Prostate gland (tissue), 2 donors: ENCODE measurements around the gene SH3BP1. TPM values are rescaled to one million over a fixed set of nuclear protein-coding genes. Genes with fewer than 3 reads are reported as not detected.

Experiments used
- DNase-seq: peaks from one replicate; pipeline ENCODE4 v3.0.0-alpha.2; 2019; ENCODE audit warnings: low spot score
- H3K27ac ChIP-seq, 2 donors: fragments of 200-600 bp; sonication (generic); 2 replicates each; pipeline ENCODE4 v1.5.1; 2017 to 2019
- H3K27me3 ChIP-seq: fragments of 200-600 bp; sonication (generic); replicated peaks from 2 replicates; pipeline ENCODE4 v1.5.1; 2019; ENCODE audit not compliant: insufficient read depth
- H3K36me3 ChIP-seq, 2 donors: fragments of 200-600 bp; sonication (generic); 1 replicate in 1 of 2; 2 replicates in 1 of 2; pipeline versions ENCODE4 v1.5.1 to v1.8.1; 2017 to 2019
- H3K4me1 ChIP-seq: fragments of 200-600 bp; sonication (generic); replicated peaks from 2 replicates; pipeline ENCODE4 v1.5.1; 2019
- H3K4me3 ChIP-seq, 2 donors: fragments of 200-600 bp; sonication (generic); 2 replicates each; pipeline ENCODE4 v1.5.1; 2017 to 2019
- H3K9me3 ChIP-seq: fragments of 200-600 bp; sonication (generic); 2 replicates; pipeline ENCODE4 v1.5.1; 2017
- POLR2A ChIP-seq: fragments of 450-650 bp; IDR thresholded peaks from one replicate; pipeline ENCODE4 v1.6.1; 2016; ENCODE audit warnings: antibody characterized with exemption, mild to moderate bottlenecking
- POLR2AphosphoS5 ChIP-seq: sonication (generic); formaldehyde crosslinking; IDR thresholded peaks from one replicate; pipeline ENCODE4 v1.6.1; 2017; ENCODE audit warnings: antibody characterized with exemption
- WGBS: methylation state at CpG from one replicate; pipeline ENCODE4 v1.1.5; 2018; 5-methylcytosine and 5-hydroxymethylcytosine counted together
- intact Hi-C: fragments of 100-400 bp; cut with DNase I; formaldehyde crosslinking; loops from one replicate; pipeline ENCODE4 v1.14.2; 2022
- total RNA-seq, 2 donors: library from RNA; depleted of rRNA; stranded (reverse); fragments of >200 nt; gene quantifications; one replicate each; pipeline ENCODE4 v1.1.0, GENCODE V29; 2016
- TF ChIP-seq, protein P1 (sequence below), 4 experiments: fragments of 200-600 bp in 2 of 4; fragments of 450-650 bp in 2 of 4; sonication (generic) in 2 of 4; IDR thresholded peaks; 1 replicate in 3 of 4; 2 replicates in 1 of 4; pipeline ENCODE4 v1.5.1; 2016 to 2019; ENCODE audit warnings: antibody characterized with exemption in 4 of 4, mild to moderate bottlenecking in 2 of 4, moderate library complexity in 2 of 4

Gene SH3BP1
- total RNA-seq, 2 donors from 2014 or later, result 10.9 to 12.0 TPM

DNA sequence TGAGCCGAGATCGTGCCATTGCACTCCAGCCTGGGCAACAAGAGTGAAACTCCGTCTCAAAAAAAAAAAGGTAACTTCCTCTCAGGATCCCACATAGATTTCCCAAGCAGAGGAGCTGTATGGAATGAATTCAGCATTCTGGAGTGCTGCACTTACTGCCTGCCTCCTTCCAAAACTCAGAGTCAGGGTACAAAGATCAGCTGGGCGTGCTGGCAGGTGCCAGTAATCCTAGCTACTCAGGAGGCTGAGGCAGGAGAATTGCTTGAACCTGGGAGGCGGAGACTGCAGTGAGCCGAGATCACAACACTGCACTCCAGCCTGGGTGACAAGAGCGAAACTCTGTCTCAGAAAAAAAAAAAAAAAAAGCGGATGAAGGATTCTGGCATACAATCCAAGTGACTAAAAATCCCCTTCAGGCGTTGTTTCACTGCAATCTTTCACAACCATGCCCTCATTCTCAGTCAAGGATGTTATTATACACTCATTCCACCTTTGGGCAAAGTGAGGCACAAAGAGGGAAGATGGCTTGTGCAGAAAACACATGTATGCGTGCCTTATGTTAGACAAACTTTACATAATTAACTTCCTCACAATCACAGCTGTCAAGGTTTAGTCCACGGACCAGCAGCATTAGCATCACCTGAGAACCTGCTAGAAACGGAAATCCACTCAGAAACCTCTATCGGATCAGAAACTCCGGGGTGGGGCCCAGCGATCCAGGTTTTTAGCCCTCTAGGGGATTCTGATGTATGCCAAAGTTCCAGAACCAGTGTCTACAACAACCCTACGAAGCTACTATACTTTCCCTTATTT is 45.5 kb downstream of the SH3BP1 start:
- H3K4me1 ChIP-seq, result peaks cover 5% of the 10 kb centered on the region
- no peak overlapping the region for H3K27ac ChIP-seq
- no peak overlapping the region for H3K4me3 ChIP-seq
- no peaks in the 10 kb centered on the region for H3K27me3 ChIP-seq
- intact Hi-C loops, result no loop called here
- 79% methylated on average over 16 of the region's 16 CpGs for WGBS
- no peaks in the 10 kb centered on the region for H3K9me3 ChIP-seq
- no peak for DNase-seq
- TF ChIP-seq, protein P1, sequence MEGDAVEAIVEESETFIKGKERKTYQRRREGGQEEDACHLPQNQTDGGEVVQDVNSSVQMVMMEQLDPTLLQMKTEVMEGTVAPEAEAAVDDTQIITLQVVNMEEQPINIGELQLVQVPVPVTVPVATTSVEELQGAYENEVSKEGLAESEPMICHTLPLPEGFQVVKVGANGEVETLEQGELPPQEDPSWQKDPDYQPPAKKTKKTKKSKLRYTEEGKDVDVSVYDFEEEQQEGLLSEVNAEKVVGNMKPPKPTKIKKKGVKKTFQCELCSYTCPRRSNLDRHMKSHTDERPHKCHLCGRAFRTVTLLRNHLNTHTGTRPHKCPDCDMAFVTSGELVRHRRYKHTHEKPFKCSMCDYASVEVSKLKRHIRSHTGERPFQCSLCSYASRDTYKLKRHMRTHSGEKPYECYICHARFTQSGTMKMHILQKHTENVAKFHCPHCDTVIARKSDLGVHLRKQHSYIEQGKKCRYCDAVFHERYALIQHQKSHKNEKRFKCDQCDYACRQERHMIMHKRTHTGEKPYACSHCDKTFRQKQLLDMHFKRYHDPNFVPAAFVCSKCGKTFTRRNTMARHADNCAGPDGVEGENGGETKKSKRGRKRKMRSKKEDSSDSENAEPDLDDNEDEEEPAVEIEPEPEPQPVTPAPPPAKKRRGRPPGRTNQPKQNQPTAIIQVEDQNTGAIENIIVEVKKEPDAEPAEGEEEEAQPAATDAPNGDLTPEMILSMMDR (IDR thresholded peaks at IDR 0.05), result no peak
- no peak for TF ChIP-seq POLR2AphosphoS5
- H3K36me3 ChIP-seq, result peaks cover 0 to 3% of the 10 kb centered on the region in 2 donors

DNA sequence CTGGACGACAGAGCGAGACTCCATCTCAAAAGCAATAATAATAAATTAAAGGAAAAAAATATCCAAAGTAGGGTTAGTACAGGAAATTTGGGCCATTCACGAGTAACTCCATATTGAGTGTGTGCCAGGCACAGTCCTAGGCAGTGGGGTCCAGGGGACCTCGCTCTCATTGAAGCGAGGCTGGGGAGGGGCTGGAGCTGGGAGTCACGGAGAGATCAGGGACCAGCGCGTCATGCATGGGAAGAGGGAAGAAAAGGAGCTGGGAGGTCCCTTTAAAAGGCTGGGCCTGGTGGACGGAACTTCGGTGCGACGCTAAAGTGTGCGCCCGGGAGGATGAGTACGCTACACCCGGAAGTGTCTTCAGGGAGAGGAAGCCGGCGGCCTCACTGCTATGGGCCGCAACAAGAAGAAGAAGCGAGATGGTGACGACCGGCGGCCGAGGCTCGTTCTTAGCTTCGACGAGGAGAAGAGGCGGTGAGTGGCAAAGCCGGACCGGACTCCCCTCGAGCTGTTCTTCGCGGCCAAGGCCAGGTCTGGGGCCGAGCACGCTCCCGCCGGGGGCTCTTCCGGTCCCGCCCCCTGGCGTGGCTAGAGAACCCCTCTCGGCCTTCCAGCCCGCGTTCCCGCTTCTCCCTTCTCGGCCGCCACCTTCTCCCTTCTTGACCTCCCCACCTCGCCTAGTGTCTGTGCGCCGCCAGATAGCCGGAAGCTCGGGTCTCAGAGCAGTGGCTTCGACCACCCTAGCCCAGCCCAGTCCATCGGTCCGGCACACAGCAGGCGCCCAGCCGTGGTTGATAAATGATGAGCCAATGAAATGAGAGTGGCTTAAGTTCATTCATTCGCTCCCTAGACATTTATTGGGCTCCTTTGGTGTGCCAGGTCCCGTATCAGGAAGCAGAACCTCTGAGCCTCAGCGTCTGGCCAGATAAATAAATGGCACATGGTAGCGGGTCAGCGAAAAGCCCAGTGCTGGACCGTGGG is 46.8 kb downstream of the SH3BP1 start, which contains the start of gene NOL12:
Gene NOL12, plus strand, starts transcription at position 342 of the 981 bp plus-strand sequence. Its CDS starts 50 bp downstream, at position 392.
- intact Hi-C loops, result no loop called here
- no peaks in the 10 kb centered on the region for H3K27me3 ChIP-seq
- DNase-seq, result peak; percentile 70
- H3K9me3 ChIP-seq, result no peaks in the 10 kb centered on the region
- TF ChIP-seq POLR2AphosphoS5, result peak; percentile 91
- TF ChIP-seq, protein P1 (IDR thresholded peaks at IDR 0.05), result peak in 3 of 4 experiments; percentile 10 to 28 (median 12)
- peak; percentile 39 for TF ChIP-seq POLR2A
- H3K36me3 ChIP-seq, result peaks cover 8 to 9% of the 10 kb centered on the region in 2 donors
- H3K27ac ChIP-seq, result peak within 1 kb of the TSS; percentile 80 to 83
- H3K4me3 ChIP-seq, result peak within 1 kb of the TSS; percentile 70 to 86
- peaks cover 5% of the 10 kb centered on the region for H3K4me1 ChIP-seq
- WGBS, result 2% methylated on average over 62 of the region's 62 CpGs

DNA sequence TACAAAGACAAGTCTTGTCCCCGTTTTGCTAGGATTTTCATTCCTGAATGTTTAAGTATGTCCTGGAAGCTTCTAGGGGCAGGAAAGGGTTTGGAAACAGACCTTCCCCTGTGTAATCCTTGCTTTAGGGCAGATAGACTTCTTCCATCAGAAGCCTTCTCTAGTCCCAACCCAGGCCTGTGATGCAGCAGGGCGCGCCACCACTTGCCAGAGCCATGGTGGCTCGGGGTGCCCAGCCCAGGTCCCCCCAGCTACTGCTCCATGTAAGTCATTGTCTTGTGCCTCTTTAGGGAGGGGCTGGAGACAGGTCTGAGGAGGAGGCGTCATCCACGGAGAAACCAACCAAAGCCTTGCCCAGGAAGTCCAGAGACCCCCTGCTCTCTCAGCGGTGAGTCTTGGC is 50.9 kb downstream of the SH3BP1 start:
- Histone ChIP-seq H3K9me3 (no peaks in the 10 kb centered on the region), H3K36me3 (peaks cover 10 to 14% of the 10 kb centered on the region in 2 donors), H3K4me3 (no peak overlapping the region), H3K27me3 (no peaks in the 10 kb centered on the region), H3K4me1 (peaks cover 5% of the 10 kb centered on the region), H3K27ac (no peak overlapping the region)
- TF ChIP-seq, protein P1 (IDR thresholded peaks at IDR 0.05), result no peak
- TF ChIP-seq POLR2A, result no peak
- TF ChIP-seq POLR2AphosphoS5, result no peak
- WGBS, result 82% methylated on average over 7 of the region's 7 CpGs
- intact Hi-C loops, result no loop called here
- DNase-seq, result no peak

DNA sequence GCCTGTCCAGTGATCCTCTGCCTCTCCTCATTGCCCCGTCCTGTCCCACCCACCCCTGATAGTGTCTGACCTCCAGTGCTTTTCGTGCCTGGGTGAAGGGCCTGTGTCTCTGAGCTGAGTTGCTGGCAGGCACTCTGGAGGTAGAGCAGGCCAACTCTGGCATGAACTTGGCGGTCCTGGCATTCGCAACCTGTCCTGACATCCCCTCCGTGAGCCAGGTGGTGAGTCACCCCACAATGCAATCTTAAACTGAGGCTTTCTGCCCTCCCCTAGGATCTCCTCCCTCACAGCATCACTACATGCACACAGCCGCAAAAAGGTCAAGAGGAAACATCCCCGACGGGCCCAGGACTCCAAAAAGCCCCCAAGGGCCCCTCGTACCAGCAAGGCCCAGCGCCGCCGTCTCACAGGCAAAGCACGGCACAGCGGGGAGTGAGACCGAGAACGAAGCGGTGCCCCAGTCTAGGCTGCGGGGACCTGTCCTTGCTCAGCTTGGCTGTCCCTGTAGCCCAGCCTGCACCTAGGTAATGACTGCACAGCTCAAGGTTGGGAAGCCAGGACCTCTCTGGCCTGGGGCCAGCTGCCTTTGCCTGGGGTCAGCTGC is 51.5 kb downstream of the SH3BP1 start:
- H3K4me3 ChIP-seq, result no peak overlapping the region
- peaks cover 5% of the 10 kb centered on the region for H3K4me1 ChIP-seq
- H3K36me3 ChIP-seq, result peaks cover 10 to 14% of the 10 kb centered on the region in 2 donors
- TF ChIP-seq, protein P1 (IDR thresholded peaks at IDR 0.05), result no peak
- TF ChIP-seq POLR2A, result no peak
- TF ChIP-seq POLR2AphosphoS5, result no peak
- H3K27ac ChIP-seq, result no peak overlapping the region
- intact Hi-C loops, result no loop called here
- peak; percentile 54 for DNase-seq
- H3K27me3 ChIP-seq, result no peaks in the 10 kb centered on the region
- 84% methylated on average over 17 of the region's 18 CpGs for WGBS
- H3K9me3 ChIP-seq, result no peaks in the 10 kb centered on the region
